HepG2 (cell line): Measurements from ENCODE around the gene CAVIN2. TPM values are rescaled to one million over a fixed set of nuclear protein-coding genes. Genes with fewer than 3 reads are reported as not detected.
A peak's percentile ranks its signal among the peaks of the same experiment; 100 is the strongest.

Source experiments
- ARID5B ChIP-seq: IDR thresholded peaks from 2 replicates; pipeline ENCODE4 v1.4.0; 2020; ENCODE audit warnings: mild to moderate bottlenecking, missing genetic modification reagents
- EP300 ChIP-seq, 3 experiments: sonication (generic) in 1 of 3; formaldehyde crosslinking in 1 of 3; IDR thresholded peaks; 2 replicates each; pipeline versions ENCODE4 v1.5.1 to v1.6.1; 2011 to 2020; ENCODE audit warnings: low read depth in 2 of 3, low read length in 2 of 3, borderline replicate concordance in 1 of 3, improper control_type of control experiment in 1 of 3, mild to moderate bottlenecking in 1 of 3, missing genetic modification reagents in 1 of 3, moderate library complexity in 1 of 3
- HDAC1 ChIP-seq: sonication (generic); formaldehyde crosslinking; IDR thresholded peaks from 2 replicates; pipeline ENCODE4 v1.5.1; 2020; ENCODE audit warnings: mild to moderate bottlenecking, missing genetic modification reagents
- MAFF ChIP-seq: IDR thresholded peaks from 2 replicates; pipeline ENCODE4 v1.6.1; 2011; ENCODE audit warnings: low read depth, low read length, improper control_type of control experiment
- MATR3 ChIP-seq: sonication (generic); formaldehyde crosslinking; IDR thresholded peaks from 2 replicates; pipeline ENCODE4 v1.4.0; 2020; ENCODE audit warnings: missing genetic modification reagents
- MXI1 ChIP-seq: IDR thresholded peaks from 3 replicates; pipeline ENCODE4 v1.6.1; 2012; ENCODE audit warnings: low read depth, low read length, inconsistent platforms, borderline replicate concordance
- NFIB ChIP-seq: sonication (generic); formaldehyde crosslinking; IDR thresholded peaks from 2 replicates; pipeline ENCODE4 v1.9.0; 2021; ENCODE audit warnings: missing genetic modification reagents, mild to moderate bottlenecking, borderline replicate concordance
- NFKB2 ChIP-seq: sonication (generic); formaldehyde crosslinking; IDR thresholded peaks from 2 replicates; pipeline ENCODE4 v1.4.0; 2020; ENCODE audit warnings: missing genetic modification reagents, borderline replicate concordance
- REPIN1 ChIP-seq: sonication (generic); formaldehyde crosslinking; IDR thresholded peaks from 2 replicates; pipeline ENCODE4 v1.8.0; 2022; ENCODE audit warnings: missing genetic modification reagents, low read depth, mild to moderate bottlenecking, borderline replicate concordance
- TFDP1 ChIP-seq: IDR thresholded peaks from 2 replicates; pipeline ENCODE4 v1.6.1; 2016; ENCODE audit warnings: missing compliant biosample characterization, missing genetic modification reagents, borderline replicate concordance
- ZBTB39 ChIP-seq: sonication (generic); formaldehyde crosslinking; IDR thresholded peaks from 2 replicates; pipeline ENCODE4 v1.5.0; 2020; ENCODE audit warnings: missing genetic modification reagents
- ZNF20 ChIP-seq: sonication (generic); formaldehyde crosslinking; IDR thresholded peaks from 2 replicates; pipeline ENCODE4 v1.4.0; 2020; ENCODE audit warnings: mild to moderate bottlenecking, moderate library complexity, missing genetic modification reagents
- ZNF329 ChIP-seq: sonication (generic); formaldehyde crosslinking; IDR thresholded peaks from 2 replicates; pipeline ENCODE4 v1.9.0; 2021; ENCODE audit warnings: low read depth, mild to moderate bottlenecking, missing genetic modification reagents
- ZNF609 ChIP-seq: sonication (generic); formaldehyde crosslinking; IDR thresholded peaks from 2 replicates; pipeline ENCODE4 v1.4.0; 2020; ENCODE audit warnings: mild to moderate bottlenecking, missing genetic modification reagents, borderline replicate concordance
- ZNF691 ChIP-seq: sonication (generic); formaldehyde crosslinking; IDR thresholded peaks from 2 replicates; pipeline ENCODE4 v1.4.0; 2020; ENCODE audit warnings: missing genetic modification reagents, low read depth, mild to moderate bottlenecking, borderline replicate concordance
- polyA plus RNA-seq, 8 experiments: library from polyadenylated mRNA; depleted of rRNA in 3 of 8; stranded (reverse) in 7 of 8; unstranded in 1 of 8; fragments of >200 nt; fragmentation: Illumina TruSeq in 4 of 8; extraction: Trizol in 4 of 8; gene quantifications; 2 replicates each; pipeline versions ENCODE4 v1.2.1 to v1.2.3, GENCODE V29; 2011 to 2016; ENCODE audit warnings: low read depth in 4 of 8, missing spikeins in 1 of 8, mixed read lengths in 1 of 8; ENCODE audit not compliant: insufficient read depth in 1 of 8
- total RNA-seq, 5 experiments: library from RNA; depleted of rRNA; stranded (reverse); fragments of >200 nt; fragmentation: Illumina TruSeq; extraction: Trizol; gene quantifications; 2 replicates each; pipeline ENCODE4 v1.2.3, GENCODE V29; 2016; ENCODE audit warnings: low read depth in 1 of 5

CAVIN2 gene
- total and polyA plus RNA-seq, 2 of the 13 experiments (the other 11 are each of a cell fraction or from before 2014, with no cell fraction given) = 7.6 to 38.8 TPM

GRCh38 chr2:191860760-191861466 is 14.0 kb upstream of the CAVIN2 start (continued):
- TF ChIP-seq ZNF609 = no peak
- no peak for TF ChIP-seq MAFF
- no peak for TF ChIP-seq REPIN1
- TF ChIP-seq TFDP1 (CRISPR knock-in tag) = no peak
- TF ChIP-seq ZNF691 (CRISPR knock-in tag) = no peak
- no peak for TF ChIP-seq ZBTB39 (CRISPR knock-in tag)
- TF ChIP-seq MATR3 (CRISPR knock-in tag) = no peak
- no peak for TF ChIP-seq ZNF329 (CRISPR knock-in tag)
- TF ChIP-seq MXI1 = no peak
- TF ChIP-seq NFIB (CRISPR knock-in tag) = no peak
- no peak for TF ChIP-seq NFKB2 (CRISPR knock-in tag)
- peak; percentile 87 for TF ChIP-seq ARID5B (CRISPR knock-in tag)
- TF ChIP-seq EP300 (IDR thresholded peaks at IDR 0.05; ENCODE audit: low read depth in 2 of 2, low read length in 2 of 2) = peak in 1 of 2 experiments; percentile 64; a peak in 2 of 4 replicates
- TF ChIP-seq EP300 (CRISPR knock-in tag; IDR thresholded peaks at IDR 0.05; ENCODE audit: borderline replicate concordance) = no peak
- no peak for TF ChIP-seq ZNF20 (CRISPR knock-in tag)
- no peak for TF ChIP-seq HDAC1 (CRISPR knock-in tag)
